ENCODE data around the gene GPSM3. TPM values are rescaled to one million over a fixed set of nuclear protein-coding genes. Genes with fewer than 3 reads are reported as not detected.
"Not testable (repeated sequence)": the region's sequence is repeated elsewhere in the genome, so short reads cannot be mapped to it uniquely, and the experiment has no call there.

Gene GPSM3
- total RNA-seq, 6 experiments from 2014 or later: 4.0 to 10.1 (median 7.6) TPM

DNA sequence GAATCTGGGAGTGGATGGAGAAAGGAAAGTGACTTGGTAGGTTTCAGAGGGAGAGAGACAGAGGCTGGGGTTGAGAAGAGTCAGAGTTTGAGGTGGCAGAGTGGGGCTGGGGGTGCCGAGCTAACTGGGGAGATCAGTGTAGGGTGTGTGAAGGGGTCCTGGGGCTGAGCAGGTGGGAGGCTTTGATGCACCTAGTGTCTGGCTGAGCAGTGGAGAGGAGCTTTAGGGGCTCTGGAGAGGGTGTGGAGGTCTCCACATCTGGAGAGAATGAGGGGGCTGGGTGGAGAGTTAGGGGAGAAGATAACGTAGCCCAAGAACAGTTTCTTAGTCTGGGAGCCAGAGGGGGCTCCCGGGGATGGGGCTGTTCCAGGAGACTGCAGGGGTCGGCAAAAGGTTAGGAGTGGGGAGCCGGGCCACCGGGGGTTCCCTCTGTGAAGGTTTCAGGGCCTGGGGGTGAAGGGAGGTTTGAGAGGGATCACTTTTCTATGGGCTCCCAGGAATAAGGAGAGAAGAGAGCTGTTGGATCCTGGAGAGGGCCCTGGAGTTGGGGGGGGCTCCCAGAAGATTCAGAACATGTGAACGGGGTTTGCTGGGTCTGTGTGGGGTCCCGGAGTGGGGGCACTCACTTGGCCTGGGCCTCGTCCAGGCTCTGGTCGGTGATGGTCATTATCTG lies 3.2 kb downstream of the GPSM3 start:
- peaks cover 19% of the 10 kb centered on the region for H3K36me3 Mint-ChIP-seq (ENCODE audit: low read depth)
- peaks cover 59% of the 10 kb centered on the region for H3K4me1 Mint-ChIP-seq (ENCODE audit: low read depth)
- TF ChIP-seq CTCF (IDR thresholded peaks at IDR 0.05): no peak

GRCh38 chr6:32188381-32189068 lies 3.9 kb downstream of the GPSM3 start:
- Mint-ChIP-seq H3K27ac (peak overlapping the region; percentile 88), H3K9me3 (no peaks in the 10 kb centered on the region), H3K36me3 (ENCODE audit: low read depth) (peaks cover 19% of the 10 kb centered on the region), H3K4me3 (peak overlapping the region; percentile 93), H3K4me1 (ENCODE audit: low read depth) (peaks cover 53% of the 10 kb centered on the region), H3K27me3 (ENCODE audit: insufficient read depth) (peaks cover 4% of the 10 kb centered on the region)
- DNase-seq: peak; percentile 14
- TF ChIP-seq CTCF (IDR thresholded peaks at IDR 0.05): no peak

More for the DNA sequence above, 3.2 kb downstream of the GPSM3 start:
- DNase-seq: no peak
- peak overlapping the region; percentile 93 for H3K4me3 Mint-ChIP-seq
- peak overlapping the region; percentile 88 for H3K27ac Mint-ChIP-seq
- peaks cover 2% of the 10 kb centered on the region; the same call in 1 of the 2 replicates for H3K27me3 Mint-ChIP-seq (ENCODE audit: insufficient read depth)
- H3K9me3 Mint-ChIP-seq: no peaks in the 10 kb centered on the region

- H3K4me3 Mint-ChIP-seq: peak overlapping the region; percentile 93
- DNase-seq; H3K27me3 Mint-ChIP-seq (ENCODE audit: insufficient read depth); H3K9me3 Mint-ChIP-seq: not testable (repeated sequence)
- H3K36me3 Mint-ChIP-seq (ENCODE audit: low read depth): peaks cover 19% of the 10 kb centered on the region
- peak overlapping the region; percentile 88 for H3K27ac Mint-ChIP-seq
- H3K4me1 Mint-ChIP-seq (ENCODE audit: low read depth): peaks cover 48% of the 10 kb centered on the region
Measured at GRCh38 chr6:32187725-32188380, 4.6 kb downstream of the GPSM3 start.

DNA sequence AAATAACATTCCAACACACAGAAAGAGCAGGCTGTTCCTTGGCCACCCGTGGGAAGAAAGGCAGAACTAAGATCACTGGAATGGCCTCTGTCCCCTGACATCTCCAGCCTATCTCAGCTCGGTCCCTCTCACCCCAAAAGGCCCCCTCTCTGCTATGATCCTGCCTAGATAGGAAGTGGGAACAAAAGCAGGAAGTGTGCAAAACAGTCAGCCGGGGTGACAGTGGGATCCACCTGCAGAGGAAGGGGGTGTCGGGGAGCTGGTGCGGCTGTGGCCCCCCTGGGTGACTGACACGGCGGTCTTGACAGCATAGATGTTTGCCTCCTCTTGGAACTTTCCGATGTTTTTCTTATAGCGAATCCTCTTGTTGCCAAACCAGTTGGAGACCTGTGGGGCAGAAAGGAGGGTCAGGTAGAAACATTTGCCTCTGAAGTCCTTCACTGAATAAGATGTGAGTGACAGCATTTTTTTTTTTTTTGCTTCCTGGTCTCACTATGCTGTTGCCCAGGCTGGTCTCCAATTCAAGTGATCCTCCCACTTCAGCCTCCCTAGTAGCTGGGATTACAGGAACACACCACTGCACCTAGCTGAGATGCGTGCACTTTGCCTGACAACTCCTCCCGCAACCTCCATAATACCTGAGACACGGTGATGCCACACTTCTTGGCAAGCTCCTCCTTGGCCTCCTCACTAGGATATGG lies 5.3 kb downstream of the GPSM3 start:
- peaks cover 4% of the 10 kb centered on the region for H3K27me3 Mint-ChIP-seq (ENCODE audit: insufficient read depth)
- TF ChIP-seq CTCF (IDR thresholded peaks at IDR 0.05): no peak
- no peak for DNase-seq
- H3K4me3 Mint-ChIP-seq: peak overlapping the region; percentile 16; the same call in 1 of the 2 replicates
- peaks cover 19% of the 10 kb centered on the region for H3K36me3 Mint-ChIP-seq (ENCODE audit: low read depth)
- H3K27ac Mint-ChIP-seq: peak overlapping the region; percentile 89
- H3K9me3 Mint-ChIP-seq: no peaks in the 10 kb centered on the region
- peaks cover 41% of the 10 kb centered on the region for H3K4me1 Mint-ChIP-seq (ENCODE audit: low read depth)

DNA sequence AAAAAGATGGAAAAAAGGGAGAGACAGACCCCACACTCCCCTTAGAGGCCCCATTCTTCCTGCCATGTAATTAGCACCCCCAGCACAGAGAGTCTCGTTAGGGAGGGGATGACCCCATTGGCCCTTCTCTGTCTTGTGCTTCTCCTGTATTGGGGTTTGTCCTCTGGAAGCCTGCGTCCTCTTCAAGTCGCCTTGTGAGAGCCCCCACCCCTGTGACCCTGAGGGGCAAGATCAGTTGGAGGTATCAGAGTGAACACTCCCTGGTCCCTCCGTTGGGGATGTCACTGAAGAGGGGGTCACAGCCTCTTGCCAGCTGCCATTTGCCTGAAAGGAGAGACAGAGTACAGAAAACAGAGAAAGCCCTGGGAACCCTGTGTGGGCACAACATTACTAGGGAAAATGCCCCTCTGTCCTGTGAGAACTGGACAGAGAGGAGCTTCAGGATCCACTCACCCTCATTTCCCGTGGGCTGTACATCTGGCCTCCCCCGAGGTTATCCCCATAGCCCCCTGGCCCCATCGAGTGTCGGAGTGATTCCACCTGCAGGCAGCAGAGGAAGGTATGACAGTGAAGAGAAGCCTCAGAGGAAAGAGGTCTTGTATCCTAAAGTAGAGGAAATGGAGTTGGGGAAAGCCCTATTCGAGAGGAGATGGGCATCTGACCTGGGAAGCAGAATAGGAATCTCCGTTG lies 6.1 kb downstream of the GPSM3 start:
- Mint-ChIP-seq H3K36me3 (ENCODE audit: low read depth) (peaks cover 19% of the 10 kb centered on the region), H3K4me3 (peak overlapping the region; percentile 16; the same call in 1 of the 2 replicates), H3K4me1 (ENCODE audit: low read depth) (peaks cover 39% of the 10 kb centered on the region), H3K27ac (peak overlapping the region; percentile 89)
- not testable (repeated sequence) for H3K9me3 Mint-ChIP-seq; H3K27me3 Mint-ChIP-seq (ENCODE audit: insufficient read depth); DNase-seq

- peak overlapping the region; percentile 89 for H3K27ac Mint-ChIP-seq
- peaks cover 21% of the 10 kb centered on the region for H3K36me3 Mint-ChIP-seq (ENCODE audit: low read depth)
- H3K27me3 Mint-ChIP-seq (ENCODE audit: insufficient read depth); H3K9me3 Mint-ChIP-seq: not testable (repeated sequence)
- peaks cover 40% of the 10 kb centered on the region for H3K4me1 Mint-ChIP-seq (ENCODE audit: low read depth)
- DNase-seq: peak; percentile 88
- peak overlapping the region; percentile 82 for H3K4me3 Mint-ChIP-seq
Measured at GRCh38 chr6:32185681-32186131, 6.7 kb downstream of the GPSM3 start.

Measured in HFFc6 (cell line).